HEK293T (cell line): ENCODE data around the gene SAMD8.

Experiments used
- ARNT ChIP-seq: fragments of 450-650 bp; IDR thresholded peaks from 2 replicates; pipeline ENCODE4 v1.6.1; 2017; ENCODE audit warnings: mild to moderate bottlenecking
- ELF4 ChIP-seq: fragments of 450-650 bp; IDR thresholded peaks from 2 replicates; pipeline ENCODE4 v1.6.1; 2017; ENCODE audit warnings: antibody characterized with exemption
- FOXK2 ChIP-seq: fragments of 450-650 bp; IDR thresholded peaks from 2 replicates; pipeline ENCODE4 v1.6.1; 2016; ENCODE audit warnings: mild to moderate bottlenecking
- SP1 ChIP-seq: fragments of 450-650 bp; IDR thresholded peaks from 2 replicates; pipeline ENCODE4 v1.6.1; 2017
- SUZ12 ChIP-seq: fragments of 450-650 bp; IDR thresholded peaks from 2 replicates; pipeline ENCODE4 v1.6.1; 2016; ENCODE audit warnings: mild to moderate bottlenecking
- TARDBP ChIP-seq: fragments of 450-650 bp; IDR thresholded peaks from 2 replicates; pipeline ENCODE4 v1.6.1; 2016
- ZNF384 ChIP-seq: fragments of 450-650 bp; IDR thresholded peaks from 2 replicates; pipeline ENCODE4 v1.6.1; 2016

DNA sequence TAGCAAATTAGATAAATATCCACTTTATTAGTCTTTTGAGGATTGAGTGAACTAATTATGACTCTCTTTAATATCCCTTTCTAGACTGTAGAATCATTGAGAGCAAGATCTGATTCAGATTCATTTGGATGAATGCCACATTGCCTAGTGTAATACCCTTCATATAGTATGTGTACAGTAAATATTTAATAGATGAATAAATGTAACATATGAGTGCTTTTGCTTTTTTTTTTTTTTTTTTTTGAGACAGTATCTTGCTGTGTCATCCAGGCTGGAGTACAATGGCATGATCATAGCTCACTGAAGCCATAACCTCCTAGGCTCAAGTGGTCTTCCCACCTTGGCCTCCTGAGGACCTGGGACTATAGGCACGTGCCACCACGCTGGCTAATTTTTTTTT lies 14.8 kb downstream of the SAMD8 start:
- TF ChIP-seq ELF4 (no peak), FOXK2 (no peak), TARDBP (no peak), SP1 (no peak), SUZ12 (no peak), ARNT (no peak), ZNF384 (no peak)
